Trophoblast cell (in vitro differentiated cells and primary cell): ENCODE data around the gene GTF2A2.
A peak's percentile ranks its signal among the peaks of the same experiment; 100 is the strongest.

Experiments used
- DNase-seq, 2 donors: peaks; one replicate each; pipeline ENCODE4 v3.0.0-alpha.2; 2016
- H2AFZ ChIP-seq: 2 replicates; pipeline ENCODE4 v1.6.1; 2013; ENCODE audit warnings: low read length, moderate library complexity, mild to moderate bottlenecking; ENCODE audit not compliant: insufficient read depth, poor library complexity
- H2AK5ac ChIP-seq: 2 replicates; pipeline ENCODE4 v1.6.1; 2013; ENCODE audit warnings: mild to moderate bottlenecking, low read length
- H2BK120ac ChIP-seq: 2 replicates; pipeline ENCODE4 v1.6.1; 2013; ENCODE audit warnings: low read length, mild to moderate bottlenecking, moderate library complexity; ENCODE audit not compliant: insufficient read depth, poor library complexity
- H2BK12ac ChIP-seq: 2 replicates; pipeline ENCODE4 v1.6.1; 2013; ENCODE audit warnings: mild to moderate bottlenecking, low read length, moderate library complexity
- H2BK5ac ChIP-seq: 2 replicates; pipeline ENCODE4 v1.6.1; 2013; ENCODE audit warnings: low read length, low read depth, moderate library complexity, mild to moderate bottlenecking; ENCODE audit not compliant: poor library complexity
- H3K14ac ChIP-seq: 2 replicates; pipeline ENCODE4 v1.6.1; 2013; ENCODE audit warnings: mild to moderate bottlenecking, low read length
- H3K18ac ChIP-seq: 2 replicates; pipeline ENCODE4 v1.6.1; 2013; ENCODE audit warnings: mild to moderate bottlenecking, low read length
- H3K23ac ChIP-seq: 2 replicates; pipeline ENCODE4 v1.6.1; 2013; ENCODE audit warnings: low read length
- H3K27ac ChIP-seq: 2 replicates; pipeline ENCODE4 v1.5.1; 2013; ENCODE audit warnings: low read depth, mild to moderate bottlenecking, inconsistent platforms, low read length, moderate library complexity
- H3K27me3 ChIP-seq: 2 replicates; pipeline ENCODE4 v1.6.1; 2013; ENCODE audit warnings: inconsistent platforms, mild to moderate bottlenecking, low read length, moderate library complexity; ENCODE audit not compliant: insufficient read depth
- H3K36me3 ChIP-seq, 2 experiments: 1 replicate in 1 of 2; 2 replicates in 1 of 2; pipeline ENCODE4 v1.6.1; 2013; ENCODE audit warnings: low read length in 2 of 2, mild to moderate bottlenecking in 2 of 2, moderate library complexity in 1 of 2; ENCODE audit not compliant: insufficient read depth in 2 of 2, control insufficient read depth in 1 of 2
- H3K4ac ChIP-seq: 2 replicates; pipeline ENCODE4 v1.6.1; 2013; ENCODE audit warnings: low read depth, mild to moderate bottlenecking, low read length, moderate library complexity
- H3K4me1 ChIP-seq, 2 experiments: 1 replicate in 1 of 2; 2 replicates in 1 of 2; pipeline ENCODE4 v1.6.1; 2013; ENCODE audit warnings: low read length in 2 of 2, mild to moderate bottlenecking in 2 of 2, moderate library complexity in 1 of 2; ENCODE audit not compliant: insufficient read depth in 2 of 2, control insufficient read depth in 1 of 2
- H3K4me2 ChIP-seq: 2 replicates; pipeline ENCODE4 v1.6.1; 2013; ENCODE audit warnings: inconsistent platforms, mild to moderate bottlenecking, low read length, moderate library complexity
- H3K4me3 ChIP-seq: 2 replicates; pipeline ENCODE4 v1.5.1; 2013; ENCODE audit warnings: mild to moderate bottlenecking, low read depth, low read length, inconsistent platforms
- H3K79me1 ChIP-seq: one replicate; pipeline ENCODE4 v1.6.1; 2013; ENCODE audit warnings: low read length
- H3K79me2 ChIP-seq: 2 replicates; pipeline ENCODE4 v1.6.1; 2013; ENCODE audit warnings: low read length, mild to moderate bottlenecking; ENCODE audit not compliant: control insufficient read depth, insufficient read depth, poor library complexity
- H3K9ac ChIP-seq: 2 replicates; pipeline ENCODE4 v1.6.1; 2013; ENCODE audit warnings: mild to moderate bottlenecking, low read length
- H3K9me3 ChIP-seq: 2 replicates; pipeline ENCODE4 v1.6.1; 2013; ENCODE audit warnings: low read depth, mild to moderate bottlenecking, control low read depth, inconsistent platforms, low read length; ENCODE audit not compliant: insufficient read depth
- H4K12ac ChIP-seq: 2 replicates; pipeline ENCODE4 v1.6.1; 2013; ENCODE audit warnings: low read depth, mild to moderate bottlenecking, low read length, moderate library complexity
- H4K8ac ChIP-seq: 2 replicates; pipeline ENCODE4 v1.6.1; 2013; ENCODE audit warnings: low read depth, mild to moderate bottlenecking, low read length, moderate library complexity
- H4K91ac ChIP-seq: one replicate; pipeline ENCODE4 v1.6.1; 2013; ENCODE audit warnings: low read depth, mild to moderate bottlenecking, low read length, moderate library complexity
- WGBS: extraction: QIAGEN DNeasy Blood & Tissue Kit; methylation state at CpG from one replicate; pipeline ENCODE4 v1.1.7; 2013; ENCODE audit warnings: missing lambda C conversion rate; ENCODE audit not compliant: insufficient read length, insufficient coverage; ENCODE audit errors: extremely low coverage; 5-methylcytosine and 5-hydroxymethylcytosine counted together

GTF2A2 gene

DNA sequence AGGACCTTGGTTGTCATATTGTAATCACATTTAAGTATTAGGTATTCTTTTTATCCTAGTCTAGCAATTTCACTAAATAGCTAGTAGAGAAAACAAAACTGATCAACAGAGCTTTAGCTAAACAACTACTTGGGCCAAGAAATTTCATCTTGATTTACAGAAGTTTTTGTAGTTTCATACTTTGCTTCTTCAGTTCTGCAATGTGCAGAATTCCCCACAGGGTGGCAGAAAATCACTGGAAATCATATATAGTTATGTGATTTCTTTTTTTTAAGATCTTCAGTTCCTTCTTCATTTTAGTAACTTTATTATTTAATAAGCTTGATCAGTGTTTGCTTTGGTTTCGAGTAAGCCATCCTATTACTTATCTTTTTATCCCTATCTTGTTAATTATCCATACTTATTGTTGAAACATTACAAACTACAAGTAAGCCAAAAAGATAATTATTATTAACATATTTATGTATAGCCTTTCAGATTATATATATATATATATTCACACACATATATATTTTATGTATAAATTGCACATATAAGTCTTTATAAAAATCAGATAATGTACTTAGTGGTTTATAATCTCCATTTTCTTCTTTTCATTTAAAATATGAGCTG lies 34.0 kb upstream of the GTF2A2 start:
- Histone ChIP-seq H3K4me1 (peaks cover 2 to 5% of the 10 kb centered on the region in 2 experiments), H2BK12ac (no peak overlapping the region), H3K27me3 (no peaks in the 10 kb centered on the region), H2AFZ (no peak overlapping the region), H3K9me3 (no peaks in the 10 kb centered on the region), H3K14ac (no peak overlapping the region), H2AK5ac (no peak overlapping the region), H3K9ac (no peak overlapping the region), H3K23ac (no peak overlapping the region), H2BK5ac (no peak overlapping the region), H3K18ac (no peak overlapping the region), H3K79me2 (peaks cover 9% of the 10 kb centered on the region), H3K4me2 (no peak overlapping the region), H3K79me1 (peaks cover 10% of the 10 kb centered on the region), H4K12ac (no peak overlapping the region), H4K91ac (no peak overlapping the region), H3K27ac (no peak overlapping the region), H2BK120ac (no peak overlapping the region), H4K8ac (no peak overlapping the region), H3K4me3 (no peak overlapping the region), H3K4ac (no peak overlapping the region), H3K36me3 (peaks cover 0 to 4% of the 10 kb centered on the region in 2 experiments)
- no CpG with 5 or more reads among the region's 1 CpG for WGBS
- DNase-seq: peak; percentile 31 to 80

DNA sequence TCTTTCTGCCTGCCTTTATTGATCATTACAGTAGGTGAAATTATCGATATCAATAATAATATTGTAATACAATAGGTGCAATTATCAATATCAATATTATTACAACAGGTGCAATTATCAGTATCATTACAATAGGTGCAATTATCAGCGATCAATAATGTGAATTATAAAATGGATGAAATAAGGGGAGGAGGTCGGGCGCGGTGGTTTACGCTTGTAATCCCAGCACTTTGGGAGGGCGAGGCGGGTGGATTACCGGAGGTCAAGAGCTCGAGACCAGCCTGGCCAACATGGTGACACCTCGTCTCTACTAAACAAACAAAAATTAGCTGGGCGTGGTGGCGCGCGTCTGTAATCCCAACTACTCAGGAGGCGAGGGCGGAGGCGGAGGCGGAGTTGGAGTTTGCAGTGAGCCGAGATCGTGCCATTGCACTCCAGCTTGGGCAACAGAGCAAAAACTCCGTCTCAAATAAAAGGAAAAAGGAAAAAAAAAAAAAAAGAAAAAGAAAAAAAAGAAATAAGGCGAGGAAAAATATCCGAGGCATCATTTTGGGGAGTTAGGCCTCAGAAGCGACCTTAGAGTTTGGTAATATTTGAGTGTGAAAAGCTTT lies 32.4 kb upstream of the GTF2A2 start:
- Histone ChIP-seq H3K79me1 (peaks cover 10% of the 10 kb centered on the region), H4K91ac (no peak overlapping the region), H3K4ac (no peak overlapping the region), H3K23ac (no peak overlapping the region), H2BK12ac (no peak overlapping the region), H4K12ac (no peak overlapping the region), H3K18ac (no peak overlapping the region), H2AFZ (no peak overlapping the region), H3K4me1 (peaks cover 2 to 5% of the 10 kb centered on the region in 2 experiments), H3K9me3 (no peaks in the 10 kb centered on the region), H3K36me3 (peaks cover 0 to 7% of the 10 kb centered on the region in 2 experiments), H2AK5ac (no peak overlapping the region), H3K79me2 (peaks cover 12% of the 10 kb centered on the region), H2BK5ac (no peak overlapping the region), H3K27me3 (no peaks in the 10 kb centered on the region), H3K27ac (peak overlapping the region; percentile 23), H3K4me2 (peak overlapping the region; percentile 67), H4K8ac (no peak overlapping the region), H3K4me3 (peak overlapping the region; percentile 73), H3K14ac (no peak overlapping the region), H3K9ac (no peak overlapping the region), H2BK120ac (no peak overlapping the region)
- no CpG with 5 or more reads among the region's 25 CpGs for WGBS
- DNase-seq: peak; percentile 88 to 92

GRCh38 chr15:59688782-59689625 lies 31.7 kb upstream of the GTF2A2 start, which contains the start of gene BNIP2:
TSS of gene BNIP2 (minus strand) at chr15:59689320. CDS start at chr15:59682457, 6,863 bp downstream.
- peak within 1 kb of the TSS; percentile 71 for H3K4ac ChIP-seq
- no CpG with 5 or more reads among the region's 78 CpGs for WGBS
- H2BK5ac ChIP-seq: peak within 1 kb of the TSS; percentile 95
- peak within 1 kb of the TSS; percentile 94 for H3K9ac ChIP-seq
- peak within 1 kb of the TSS; percentile 98 for H3K14ac ChIP-seq
- peak within 1 kb of the TSS; percentile 72 for H2AFZ ChIP-seq
- H3K27ac ChIP-seq: peak within 1 kb of the TSS; percentile 95
- peak within 1 kb of the TSS; percentile 98 for H4K8ac ChIP-seq
- H3K23ac ChIP-seq: no peak within 1 kb of the TSS
- no peaks in the 10 kb centered on the region for H3K9me3 ChIP-seq
- peak within 1 kb of the TSS; percentile 88 for H2AK5ac ChIP-seq
- peaks cover 0 to 7% of the 10 kb centered on the region in 2 experiments for H3K36me3 ChIP-seq
- peaks cover 10% of the 10 kb centered on the region for H3K79me1 ChIP-seq
- H3K18ac ChIP-seq: peak within 1 kb of the TSS; percentile 96
- peak; percentile 99 for DNase-seq
- no peaks in the 10 kb centered on the region for H3K27me3 ChIP-seq
- H2BK12ac ChIP-seq: peak within 1 kb of the TSS; percentile 21
- peak within 1 kb of the TSS; percentile 94 for H2BK120ac ChIP-seq
- peak within 1 kb of the TSS; percentile 94 for H3K4me3 ChIP-seq
- H4K12ac ChIP-seq: peak within 1 kb of the TSS; percentile 98
- peak within 1 kb of the TSS; percentile 95 for H4K91ac ChIP-seq
- peaks cover 12% of the 10 kb centered on the region for H3K79me2 ChIP-seq
- peak within 1 kb of the TSS; percentile 67 for H3K4me2 ChIP-seq
- peaks cover 2 to 5% of the 10 kb centered on the region in 2 experiments for H3K4me1 ChIP-seq

GRCh38 chr15:59688423-59688781 lies 31.1 kb upstream of the GTF2A2 start:
- H3K18ac ChIP-seq: no peak overlapping the region
- H2AK5ac ChIP-seq: no peak overlapping the region
- no peak overlapping the region for H2AFZ ChIP-seq
- H3K79me1 ChIP-seq: peaks cover 10% of the 10 kb centered on the region
- H3K9me3 ChIP-seq: no peaks in the 10 kb centered on the region
- no CpG with 5 or more reads among the region's 15 CpGs for WGBS
- H2BK5ac ChIP-seq: peak overlapping the region; percentile 95
- H4K8ac ChIP-seq: peak overlapping the region; percentile 98
- H3K23ac ChIP-seq: no peak overlapping the region
- H3K79me2 ChIP-seq: peaks cover 12% of the 10 kb centered on the region
- peak overlapping the region; percentile 98 for H3K14ac ChIP-seq
- peak overlapping the region; percentile 95 for H3K27ac ChIP-seq
- H2BK120ac ChIP-seq: no peak overlapping the region
- peak overlapping the region; percentile 51 for H4K12ac ChIP-seq
- peak overlapping the region; percentile 49 for H3K4ac ChIP-seq
- peak overlapping the region; percentile 94 for H3K9ac ChIP-seq
- peak overlapping the region; percentile 95 for H4K91ac ChIP-seq
- H3K36me3 ChIP-seq: peaks cover 0 to 7% of the 10 kb centered on the region in 2 experiments
- peak overlapping the region; percentile 94 for H3K4me3 ChIP-seq
- peaks cover 2 to 5% of the 10 kb centered on the region in 2 experiments for H3K4me1 ChIP-seq
- peak overlapping the region; percentile 56 for H3K4me2 ChIP-seq
- H2BK12ac ChIP-seq: no peak overlapping the region
- H3K27me3 ChIP-seq: no peaks in the 10 kb centered on the region
- peak; percentile 44 to 83 for DNase-seq
